NCI-H1092 treated with DMSO at 0.1 percent for 48 hours (cell line): ENCODE measurements around the gene CHERP.
"Not testable (repeated sequence)": the region's sequence is repeated elsewhere in the genome, so short reads cannot be mapped to it uniquely, and the experiment has no call there.

Source experiments
- DNase-seq: peaks from one replicate; lab custom pipeline; 2025; lab: John Stamatoyannopoulos, UW

Gene CHERP

GRCh38 chr19:16577531-16577985 lies 35.3 kb upstream of the CHERP start:
- DNase-seq = no peak

- DNase-seq = no peak
Measured at GRCh38 chr19:16576690-16577530, 34.7 kb upstream of the CHERP start.

GRCh38 chr19:16575861-16576689 lies 33.8 kb upstream of the CHERP start:
- DNase-seq = no peak

- no peak for DNase-seq
Measured at GRCh38 chr19:16575282-16575681, 33.0 kb upstream of the CHERP start.

GRCh38 chr19:16573925-16574324 lies 31.7 kb upstream of the CHERP start:
- no peak for DNase-seq

- DNase-seq = no peak
Measured at GRCh38 chr19:16573296-16573695, 31.1 kb upstream of the CHERP start.

GRCh38 chr19:16572332-16573211 lies 30.3 kb upstream of the CHERP start, which contains the start of gene SLC35E1:
SLC35E1 (minus strand) TSS chr19:16572415; CDS start chr19:16572364, 51 bp downstream.
- peak; percentile 96 for DNase-seq

GRCh38 chr19:16571822-16572331 lies 29.6 kb upstream of the CHERP start:
- DNase-seq = peak; percentile 39

- no peak for DNase-seq
Measured at GRCh38 chr19:16571283-16571682, 29.0 kb upstream of the CHERP start.

- no peak for DNase-seq
Measured at GRCh38 chr19:16569609-16570320, 27.5 kb upstream of the CHERP start.

GRCh38 chr19:16566702-16567101 lies 24.5 kb upstream of the CHERP start:
- DNase-seq = no peak

GRCh38 chr19:16566161-16566560 lies 23.9 kb upstream of the CHERP start:
- no peak for DNase-seq

GRCh38 chr19:16564842-16565241 lies 22.6 kb upstream of the CHERP start:
- DNase-seq = no peak

GRCh38 chr19:16562608-16563025 lies 20.4 kb upstream of the CHERP start:
- DNase-seq = no peak

- DNase-seq = no peak
Measured at GRCh38 chr19:16561382-16561781, 19.1 kb upstream of the CHERP start.

- no peak for DNase-seq
Measured at GRCh38 chr19:16559780-16560276, 17.6 kb upstream of the CHERP start.

- DNase-seq = no peak
Measured at GRCh38 chr19:16554776-16555175, 12.5 kb upstream of the CHERP start.

- DNase-seq = not testable (repeated sequence)
Measured at GRCh38 chr19:16551902-16552301, 9.7 kb upstream of the CHERP start.

GRCh38 chr19:16548956-16549355 lies 6.7 kb upstream of the CHERP start:
- no peak for DNase-seq

- no peak for DNase-seq
Measured at GRCh38 chr19:16544473-16545231, 2.4 kb upstream of the CHERP start.
